HTERT RPE-1 (cell line): Measurements from ENCODE around the gene CIAPIN1.

ENCODE experiments used
- in situ Hi-C: fragments of 300-500 bp; cut with MboI; formaldehyde crosslinking; loops from 4 replicates; pipeline ENCODE4 v1.14.3; 2020; ENCODE audit warnings: low sequenced_read_pairs

The CIAPIN1 gene

DNA sequence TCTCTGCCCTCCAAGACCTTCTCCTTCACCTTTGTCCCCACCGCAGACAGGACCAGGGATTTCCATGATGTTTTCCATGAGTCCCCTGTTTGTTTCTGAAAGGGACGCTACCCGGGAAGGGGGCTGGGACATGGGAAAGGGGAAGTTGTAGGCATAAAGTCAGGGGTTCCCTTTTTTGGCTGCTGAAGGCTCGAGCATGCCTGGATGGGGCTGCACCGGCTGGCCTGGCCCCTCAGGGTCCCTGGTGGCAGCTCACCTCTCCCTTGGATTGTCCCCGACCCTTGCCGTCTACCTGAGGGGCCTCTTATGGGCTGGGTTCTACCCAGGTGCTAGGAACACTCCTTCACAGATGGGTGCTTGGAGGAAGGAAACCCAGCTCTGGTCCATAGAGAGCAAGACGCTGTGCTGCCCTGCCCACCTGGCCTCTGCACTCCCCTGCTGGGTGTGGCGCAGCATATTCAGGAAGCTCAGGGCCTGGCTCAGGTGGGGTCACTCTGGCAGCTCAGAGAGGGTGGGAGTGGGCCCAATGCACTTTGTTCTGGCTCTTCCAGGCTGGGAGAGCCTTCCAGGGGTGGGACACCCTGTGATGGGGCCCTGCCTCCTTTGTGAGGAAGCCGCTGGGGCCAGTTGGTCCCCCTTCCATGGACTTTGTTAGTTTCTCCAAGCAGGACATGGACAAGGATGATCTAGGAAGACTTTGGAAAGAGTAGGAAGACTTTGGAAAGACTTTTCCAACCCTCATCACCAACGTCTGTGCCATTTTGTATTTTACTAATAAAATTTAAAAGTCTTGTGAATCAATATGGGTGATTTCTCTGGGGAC is 62.7 kb downstream of the CIAPIN1 start:
- in situ Hi-C loops = no loop called here

DNA sequence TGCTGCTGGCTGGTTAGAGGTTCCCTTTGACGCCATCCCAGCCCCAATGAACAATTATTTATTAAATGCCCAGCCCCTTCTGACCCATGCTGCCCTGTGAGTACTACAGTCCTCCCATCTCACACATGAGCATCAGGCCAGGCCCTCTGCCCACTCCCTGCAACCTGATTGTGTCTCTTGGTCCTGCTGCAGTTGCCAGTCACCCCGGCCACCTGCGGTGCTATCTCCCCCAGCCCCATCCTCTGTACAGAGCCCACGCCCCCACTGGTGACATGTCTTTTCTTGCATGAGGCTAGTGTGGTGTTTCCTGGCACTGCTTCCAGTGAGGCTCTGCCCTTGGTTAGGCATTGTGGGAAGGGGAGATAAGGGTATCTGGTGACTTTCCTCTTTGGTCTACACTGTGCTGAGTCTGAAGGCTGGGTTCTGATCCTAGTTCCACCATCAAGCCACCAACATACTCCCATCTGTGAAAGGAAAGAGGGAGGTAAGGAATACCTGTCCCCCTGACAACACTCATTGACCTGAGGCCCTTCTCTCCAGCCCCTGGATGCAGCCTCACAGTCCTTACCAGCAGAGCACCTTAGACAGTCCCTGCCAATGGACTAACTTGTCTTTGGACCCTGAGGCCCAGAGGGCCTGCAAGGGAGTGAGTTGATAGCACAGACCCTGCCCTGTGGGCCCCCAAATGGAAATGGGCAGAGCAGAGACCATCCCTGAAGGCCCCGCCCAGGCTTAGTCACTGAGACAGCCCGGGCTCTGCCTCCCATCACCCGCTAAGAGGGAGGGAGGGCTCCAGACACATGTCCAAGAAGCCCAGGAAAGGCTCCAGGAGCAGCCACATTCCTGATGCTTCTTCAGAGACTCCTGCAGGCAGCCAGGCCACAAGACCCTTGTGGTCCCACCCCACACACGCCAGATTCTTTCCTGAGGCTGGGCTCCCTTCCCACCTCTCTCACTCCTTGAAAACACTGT is 63.6 kb downstream of the CIAPIN1 start:
- in situ Hi-C loops = no loop called here

DNA sequence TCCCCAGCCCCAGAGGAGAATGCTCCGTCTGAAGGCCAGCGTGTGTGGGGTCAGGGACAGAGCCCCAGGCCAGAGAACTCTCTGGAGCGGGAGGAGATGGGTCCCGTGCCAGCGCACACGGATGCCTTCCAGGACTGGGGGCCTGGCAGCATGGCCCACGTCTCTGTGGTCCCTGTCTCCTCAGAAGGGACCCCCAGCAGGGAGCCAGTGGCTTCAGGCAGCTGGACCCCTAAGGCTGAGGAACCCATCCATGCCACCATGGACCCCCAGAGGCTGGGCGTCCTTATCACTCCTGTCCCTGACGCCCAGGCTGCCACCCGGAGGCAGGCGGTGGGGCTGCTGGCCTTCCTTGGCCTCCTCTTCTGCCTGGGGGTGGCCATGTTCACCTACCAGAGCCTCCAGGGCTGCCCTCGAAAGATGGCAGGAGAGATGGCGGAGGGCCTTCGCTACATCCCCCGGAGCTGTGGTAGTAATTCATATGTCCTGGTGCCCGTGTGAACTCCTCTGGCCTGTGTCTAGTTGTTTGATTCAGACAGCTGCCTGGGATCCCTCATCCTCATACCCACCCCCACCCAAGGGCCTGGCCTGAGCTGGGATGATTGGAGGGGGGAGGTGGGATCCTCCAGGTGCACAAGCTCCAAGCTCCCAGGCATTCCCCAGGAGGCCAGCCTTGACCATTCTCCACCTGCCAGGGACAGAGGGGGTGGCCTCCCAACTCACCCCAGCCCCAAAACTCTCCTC is 64.5 kb downstream of the CIAPIN1 start:
- in situ Hi-C loops = no loop called here

DNA sequence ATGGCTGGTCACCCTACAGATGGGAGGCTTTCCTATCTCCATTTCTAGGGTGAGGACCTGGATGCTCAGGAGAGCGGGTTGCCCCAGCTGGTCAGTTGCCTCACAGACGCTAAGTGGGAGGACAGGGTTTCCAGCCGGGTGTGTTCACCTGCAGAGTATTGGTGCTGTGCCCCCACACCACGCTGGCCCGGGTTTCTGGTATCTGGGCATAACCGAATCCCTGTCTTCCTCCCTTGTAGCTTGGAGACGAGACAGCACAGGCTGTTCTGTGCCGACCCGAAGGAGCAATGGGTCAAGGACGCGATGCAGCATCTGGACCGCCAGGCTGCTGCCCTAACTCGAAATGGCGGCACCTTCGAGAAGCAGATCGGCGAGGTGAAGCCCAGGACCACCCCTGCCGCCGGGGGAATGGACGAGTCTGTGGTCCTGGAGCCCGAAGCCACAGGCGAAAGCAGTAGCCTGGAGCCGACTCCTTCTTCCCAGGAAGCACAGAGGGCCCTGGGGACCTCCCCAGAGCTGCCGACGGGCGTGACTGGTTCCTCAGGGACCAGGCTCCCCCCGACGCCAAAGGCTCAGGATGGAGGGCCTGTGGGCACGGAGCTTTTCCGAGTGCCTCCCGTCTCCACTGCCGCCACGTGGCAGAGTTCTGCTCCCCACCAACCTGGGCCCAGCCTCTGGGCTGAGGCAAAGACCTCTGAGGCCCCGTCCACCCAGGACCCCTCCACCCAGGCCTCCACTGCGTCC is 65.2 kb downstream of the CIAPIN1 start:
- in situ Hi-C loops = no loop called here

DNA sequence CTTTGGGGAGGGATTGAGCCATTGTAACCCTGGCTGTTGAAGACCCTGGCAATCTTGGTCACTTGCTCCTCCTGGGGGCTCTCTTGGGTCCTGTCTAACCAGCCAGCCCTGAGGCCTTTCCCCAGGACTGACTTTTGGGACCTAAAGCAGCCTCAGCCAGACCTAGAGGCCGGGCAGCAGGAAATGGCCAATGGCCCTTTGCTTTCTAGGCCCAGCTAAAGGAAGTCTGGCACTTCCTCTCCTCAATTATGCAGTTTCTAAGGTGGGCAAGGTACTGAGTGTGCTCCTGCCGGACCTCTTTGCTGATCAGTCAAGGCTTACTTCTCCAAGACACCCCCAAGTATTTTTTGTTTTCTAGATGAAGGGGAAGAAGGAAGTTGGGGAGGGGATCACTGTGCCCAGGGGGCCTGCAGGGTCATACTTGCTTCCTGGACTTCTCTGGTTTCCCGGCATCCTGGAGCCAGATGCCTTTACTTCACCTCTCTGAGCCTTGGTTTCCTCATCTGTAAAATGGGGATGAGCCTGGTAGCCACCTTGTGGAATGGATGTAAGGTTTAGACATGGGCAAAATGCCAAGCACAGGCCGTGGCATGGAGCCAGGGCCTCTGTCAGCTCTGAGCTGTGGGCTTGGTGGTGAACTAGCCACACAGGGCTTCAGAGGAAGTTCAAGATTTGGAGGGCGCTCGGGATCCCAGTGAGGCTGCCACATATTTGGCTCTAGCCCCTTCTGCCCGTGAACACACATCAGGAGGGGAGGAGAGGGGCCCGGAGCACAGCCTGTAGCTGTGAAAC is 66.3 kb downstream of the CIAPIN1 start:
- in situ Hi-C loops = no loop called here

DNA sequence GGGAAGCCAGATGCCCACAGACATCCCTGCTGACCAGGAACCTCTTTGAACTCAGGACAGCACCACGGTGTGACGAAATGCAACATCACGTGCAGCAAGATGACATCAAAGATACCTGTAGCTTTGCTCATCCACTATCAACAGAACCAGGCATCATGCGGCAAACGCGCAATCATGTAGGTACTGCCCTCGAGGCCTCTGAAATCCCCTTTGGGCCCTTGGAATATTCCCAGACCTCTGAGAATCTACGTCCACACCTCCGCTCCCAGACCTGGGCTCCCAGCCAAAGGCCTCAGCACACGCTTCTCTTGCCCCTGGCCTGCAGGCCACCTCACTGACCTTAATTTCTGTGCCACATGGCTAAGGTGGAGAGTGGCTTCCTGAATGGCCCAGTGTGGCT is 67.6 kb downstream of the CIAPIN1 start:
- in situ Hi-C loops = no loop called here
